IMR-90 (cell line): ENCODE data around the gene IL23A. TPM values are rescaled to one million over a fixed set of nuclear protein-coding genes. Genes with fewer than 3 reads are reported as not detected.

Experiments
- ATAC-seq: fragments of 200-7000 bp; cut with Tn5 transposase; 2 replicates; pipeline ENCODE4 v1.9.1; 2020; ENCODE audit warnings: low read depth, mild to moderate bottlenecking, moderate library complexity
- BruUV-seq: library from RNA; stranded (reverse); fragments of 400-500 nt; replicated peaks from 2 replicates; lab custom pipeline; 2021; lab: Mats Ljungman, UMichigan
- CTCF ChIA-PET: fragments of 300-600 bp; formaldehyde crosslinking; extraction: SDS; loops from one replicate; lab custom pipeline; 2021; ENCODE audit warnings: antibody characterized with exemption; lab: Yijun Ruan, JAX
- POLR2A ChIA-PET: fragments of 300-600 bp; sonication (Branson Sonifier 250); formaldehyde crosslinking; loops from one replicate; lab custom pipeline; 2022; ENCODE audit warnings: antibody characterized with exemption; ENCODE audit not compliant: unreplicated experiment; lab: Charles Lee
- DNase-seq: peaks from one replicate; pipeline ENCODE4 v3.0.0; 2013
- H2AFZ ChIP-seq: replicated peaks from 2 replicates; pipeline ENCODE3; 2013; ENCODE audit warnings: low read length, mild to moderate bottlenecking; ENCODE audit not compliant: poor library complexity
- H2AK5ac ChIP-seq: 2 replicates; pipeline ENCODE4 v1.6.1; 2013; ENCODE audit warnings: low read depth, low read length, inconsistent platforms
- H2AK9ac ChIP-seq: replicated peaks from 2 replicates; pipeline ENCODE3; 2013; ENCODE audit warnings: mild to moderate bottlenecking, low read depth, low read length, moderate library complexity; ENCODE audit not compliant: poor library complexity
- H2BK120ac ChIP-seq: 2 replicates; pipeline ENCODE4 v1.6.1; 2013; ENCODE audit warnings: low read depth, low read length, inconsistent platforms
- H2BK15ac ChIP-seq: 3 replicates; pipeline ENCODE4 v1.6.1; 2013; ENCODE audit warnings: low read depth, low read length, inconsistent platforms
- H2BK20ac ChIP-seq: 2 replicates; pipeline ENCODE4 v1.6.1; 2013; ENCODE audit warnings: low read depth, mild to moderate bottlenecking, inconsistent platforms, low read length, moderate library complexity
- H2BK5ac ChIP-seq: 2 replicates; pipeline ENCODE4 v1.6.1; 2013; ENCODE audit warnings: mild to moderate bottlenecking, low read depth, low read length, inconsistent platforms; ENCODE audit not compliant: poor library complexity, severe bottlenecking
- H3K14ac ChIP-seq: replicated peaks from 2 replicates; pipeline ENCODE4 v1.6.1; 2013; ENCODE audit warnings: low read depth, low read length, inconsistent platforms
- H3K18ac ChIP-seq: 2 replicates; pipeline ENCODE4 v1.6.1; 2013; ENCODE audit warnings: low read depth, low read length, control low read depth
- H3K23ac ChIP-seq: 2 replicates; pipeline ENCODE4 v1.6.1; 2013; ENCODE audit warnings: low read depth, low read length, inconsistent platforms
- H3K27ac ChIP-seq: 2 replicates; pipeline ENCODE4 v1.5.1; 2013; ENCODE audit warnings: mild to moderate bottlenecking, control low read depth, low read length; ENCODE audit not compliant: insufficient read depth
- H3K27me3 ChIP-seq: 2 replicates; pipeline ENCODE4 v1.6.1; 2013; ENCODE audit warnings: low read length; ENCODE audit not compliant: control insufficient read depth, insufficient read depth
- H3K36me3 ChIP-seq: 2 replicates; pipeline ENCODE4 v1.6.1; 2013; ENCODE audit warnings: low read length, mixed read lengths; ENCODE audit not compliant: control insufficient read depth, insufficient read depth
- H3K4ac ChIP-seq: 2 replicates; pipeline ENCODE4 v1.6.1; 2013; ENCODE audit warnings: low read depth, low read length, inconsistent platforms
- H3K4me1 ChIP-seq: 2 replicates; pipeline ENCODE4 v1.6.1; 2013; ENCODE audit warnings: low read length, mixed read lengths; ENCODE audit not compliant: control insufficient read depth, insufficient read depth
- H3K4me2 ChIP-seq: 2 replicates; pipeline ENCODE4 v1.6.1; 2013; ENCODE audit warnings: low read depth, mild to moderate bottlenecking, control low read depth, low read length, moderate library complexity
- H3K4me3 ChIP-seq: 2 replicates; pipeline ENCODE4 v1.5.1; 2013; ENCODE audit warnings: low read depth, mild to moderate bottlenecking, control low read depth, low read length, moderate library complexity; ENCODE audit not compliant: insufficient read depth
- H3K56ac ChIP-seq: 2 replicates; pipeline ENCODE4 v1.6.1; 2013; ENCODE audit warnings: low read length, inconsistent platforms; ENCODE audit not compliant: insufficient read depth; ENCODE audit errors: extremely low read depth
- H3K79me1 ChIP-seq, 2 experiments: 2 replicates each; pipeline ENCODE4 v1.6.1; 2013; ENCODE audit warnings: low read length in 2 of 2, inconsistent platforms in 1 of 2, low read depth in 1 of 2
- H3K9ac ChIP-seq: 2 replicates; pipeline ENCODE4 v1.6.1; 2013; ENCODE audit warnings: low read depth, low read length, control low read depth
- H3K9me1 ChIP-seq: 2 replicates; pipeline ENCODE4 v1.6.1; 2013; ENCODE audit warnings: low read length, inconsistent platforms; ENCODE audit not compliant: insufficient read depth
- H3K9me3 ChIP-seq: 2 replicates; pipeline ENCODE4 v1.6.1; 2013; ENCODE audit warnings: low read length; ENCODE audit not compliant: control insufficient read depth, insufficient read depth
- H4K20me1 ChIP-seq: 2 replicates; pipeline ENCODE4 v1.6.1; 2013; ENCODE audit warnings: low read length, inconsistent platforms; ENCODE audit not compliant: insufficient read depth
- H4K5ac ChIP-seq: 2 replicates; pipeline ENCODE4 v1.6.1; 2013; ENCODE audit warnings: mild to moderate bottlenecking, low read depth, low read length, control low read depth
- H4K8ac ChIP-seq, 2 experiments: 2 replicates each; pipeline ENCODE4 v1.6.1; 2013; ENCODE audit warnings: low read depth in 2 of 2, low read length in 2 of 2, control low read depth in 1 of 2, inconsistent platforms in 1 of 2
- H4K91ac ChIP-seq: 2 replicates; pipeline ENCODE4 v1.6.1; 2013; ENCODE audit warnings: low read depth, low read length, inconsistent platforms; ENCODE audit not compliant: insufficient read depth
- BHLHE40 ChIP-seq: fragments of 150-350 bp; IDR thresholded peaks from 2 replicates; pipeline ENCODE4 v1.6.1; 2016; ENCODE audit warnings: mild to moderate bottlenecking, low read depth, low read length
- CEBPB ChIP-seq: IDR thresholded peaks from 2 replicates; pipeline ENCODE4 v1.6.1; 2012; ENCODE audit warnings: low read depth, low read length, improper control_type of control experiment
- CHD1 ChIP-seq: IDR thresholded peaks from 2 replicates; pipeline ENCODE4 v1.6.1; 2012; ENCODE audit warnings: low read depth, low read length, improper control_type of control experiment
- CTCF ChIP-seq: conservative IDR thresholded peaks from 2 replicates; pipeline ENCODE4 v1.5.1; 2012; ENCODE audit warnings: mild to moderate bottlenecking, low read depth, low read length, improper control_type of control experiment
- ELK1 ChIP-seq: fragments of 150-350 bp; IDR thresholded peaks from 2 replicates; pipeline ENCODE4 v1.6.1; 2016; ENCODE audit warnings: low read depth, mild to moderate bottlenecking, low read length, moderate library complexity, borderline replicate concordance
- MAFK ChIP-seq: IDR thresholded peaks from 2 replicates; pipeline ENCODE4 v1.6.1; 2012; ENCODE audit warnings: low read depth, low read length, improper control_type of control experiment
- MAZ ChIP-seq: IDR thresholded peaks from 2 replicates; pipeline ENCODE4 v1.6.1; 2012; ENCODE audit warnings: low read depth, mild to moderate bottlenecking, low read length, improper control_type of control experiment, moderate library complexity, borderline replicate concordance
- NFE2L2 ChIP-seq: fragments of 150-350 bp; IDR thresholded peaks from 2 replicates; pipeline ENCODE4 v1.6.1; 2016; ENCODE audit warnings: low read depth, mild to moderate bottlenecking, low read length
- RAD21 ChIP-seq: IDR thresholded peaks from 2 replicates; pipeline ENCODE4 v1.6.1; 2012; ENCODE audit warnings: low read length, improper control_type of control experiment
- RCOR1 ChIP-seq: IDR thresholded peaks from 2 replicates; pipeline ENCODE4 v1.6.1; 2012; ENCODE audit warnings: mild to moderate bottlenecking, low read length, improper control_type of control experiment; ENCODE audit not compliant: insufficient replicate concordance
- RFX5 ChIP-seq: IDR thresholded peaks from 2 replicates; pipeline ENCODE4 v1.8.0; 2012; ENCODE audit warnings: low read depth, mild to moderate bottlenecking, low read length, moderate library complexity
- WGBS, 2 experiments: methylation state at CpG; one replicate each; pipeline versions ENCODE4 v1.1.5 to v1.1.7; 2013; ENCODE audit warnings: missing lambda C conversion rate in 2 of 2; ENCODE audit not compliant: insufficient read length in 1 of 2; ENCODE audit errors: extremely low coverage in 2 of 2; 5-methylcytosine and 5-hydroxymethylcytosine counted together
- dilution Hi-C: fragments of 300-500 bp; cut with HindIII; formaldehyde crosslinking; loops from one replicate; pipeline ENCODE4 v1.14.3; 2018; ENCODE audit warnings: low sequenced_read_pairs; ENCODE audit not compliant: unreplicated experiment
- in situ Hi-C: fragments of 300-500 bp; cut with MboI; formaldehyde crosslinking; loops from 3 replicates; pipeline ENCODE4 v1.14.3; 2019; ENCODE audit warnings: low sequenced_read_pairs, inconsistent platforms, mixed read lengths
- intact Hi-C: fragments of 100-400 bp; cut with micrococcal nuclease; formaldehyde crosslinking; loops from 2 replicates; pipeline ENCODE4 v1.10.0; 2022
- polyA plus RNA-seq, 3 experiments: library from polyadenylated mRNA; depleted of rRNA; stranded (reverse); fragments of >200 nt; gene quantifications; 2 replicates each; pipeline ENCODE4 v1.2.3, GENCODE V29; 2012; ENCODE audit warnings: low replicate concordance in 1 of 3
- total RNA-seq: library from RNA; depleted of rRNA; stranded (reverse); fragments of >200 nt; gene quantifications from 2 replicates; pipeline ENCODE4 v1.2.3, GENCODE V29; 2012

The IL23A gene
- total and polyA plus RNA-seq, 2 of the 4 experiments (the other 2 are of a cell fraction), result 0.55 TPM; not detected in 1

GRCh38 chr12:56351325-56351724 is 12.6 kb downstream of the IL23A start:
- Histone ChIP-seq H2AK9ac (no peak overlapping the region), H3K4me1 (no peaks in the 10 kb centered on the region), H3K36me3 (peaks cover 79% of the 10 kb centered on the region), H3K27ac (no peak overlapping the region), H3K9me1 (peaks cover 4% of the 10 kb centered on the region; the same call in 1 of the 2 replicates), H2BK20ac (no peak overlapping the region), H3K9me3 (no peaks in the 10 kb centered on the region), H2BK5ac (no peak overlapping the region), H3K18ac (no peak overlapping the region), H3K56ac (no peak overlapping the region), H3K9ac (no peak overlapping the region), H3K4me3 (no peak overlapping the region), H3K4me2 (no peak overlapping the region), H3K4ac (no peak overlapping the region), H2BK120ac (no peak overlapping the region), H3K27me3 (no peaks in the 10 kb centered on the region), H2AK5ac (no peak overlapping the region), H2BK15ac (no peak overlapping the region), H3K23ac (no peak overlapping the region), H3K14ac (no peak overlapping the region), H2AFZ (no peak overlapping the region), H3K79me1 (peaks cover 10 to 29% of the 10 kb centered on the region in 2 experiments), H4K91ac (no peak overlapping the region), H4K8ac (no peak overlapping the region), H4K5ac (no peak overlapping the region), H4K20me1 (peaks cover 12% of the 10 kb centered on the region; the same call in 1 of the 2 replicates)
- TF ChIP-seq CEBPB (no peak), ELK1 (no peak), RCOR1 (no peak), BHLHE40 (no peak), MAFK (no peak), RFX5 (no peak), MAZ (no peak), CTCF (no peak), NFE2L2 (no peak), CHD1 (no peak), RAD21 (no peak)
- intact Hi-C loops, result no loop called here
- ATAC-seq, result no peak
- in situ Hi-C loops, result loop anchor here (10.0 kb wide), 1 partner anchor 113 kb away; the partner anchor contains the start of gene SPRYD4
- BruUV-seq, result no TSS peak
- CTCF ChIA-PET, result no interaction called here
- dilution Hi-C loops, result no loop called here
- DNase-seq, result no peak
- 100% methylated on average over 1 of the region's 2 CpGs; no CpG with 5 or more reads in 1 of the 2 experiments for WGBS, 2 experiments
- POLR2A ChIA-PET, result no interaction called here
